CD4-positive, alpha-beta T cell (primary cell): Measurements from ENCODE around the gene CROCC2. TPM values are rescaled to one million over a fixed set of nuclear protein-coding genes. Genes with fewer than 3 reads are reported as not detected.

Source experiments
- ATAC-seq: fragments of 200-7000 bp; cut with Tn5 transposase; one replicate; pipeline ENCODE4 v1.10.0; 2022; ENCODE audit warnings: mild to moderate bottlenecking; ENCODE audit not compliant: poor library complexity
- CTCF ChIA-PET: fragments of 350-600 bp; sonication (Branson Sonifier 250); formaldehyde crosslinking; loops from one replicate; lab custom pipeline; 2021; ENCODE audit warnings: antibody characterized with exemption, inconsistent platforms; lab: Charles Lee
- POLR2A ChIA-PET: fragments of 350-600 bp; sonication (Branson Sonifier 250); formaldehyde crosslinking; loops from one replicate; lab custom pipeline; 2021; ENCODE audit warnings: antibody characterized with exemption, inconsistent platforms; lab: Charles Lee
- DNase-seq, 14 experiments: peaks; one replicate each; pipeline ENCODE4 v3.0.0-alpha.2; 2013 to 2020; ENCODE audit warnings: mixed read lengths in 2 of 14
- H3K27ac ChIP-seq, 2 donors: one replicate each; pipeline versions ENCODE4 v1.5.1 to v1.7.0; 2013; ENCODE audit warnings: low read length in 2 of 2, low read depth in 1 of 2, mild to moderate bottlenecking in 1 of 2
- H3K27me3 ChIP-seq, 2 experiments: 1 replicate in 1 of 2; 2 replicates in 1 of 2; pipeline versions ENCODE4 v1.6.1 to v1.7.0; 2013; ENCODE audit warnings: low read length in 2 of 2, control low read depth in 1 of 2, mild to moderate bottlenecking in 1 of 2, moderate library complexity in 1 of 2; ENCODE audit not compliant: insufficient read depth in 2 of 2, control insufficient read depth in 1 of 2
- H3K36me3 ChIP-seq: one replicate; pipeline ENCODE4 v1.6.1; 2013; ENCODE audit warnings: low read length, control low read depth; ENCODE audit not compliant: insufficient read depth
- H3K4me1 ChIP-seq: one replicate; pipeline ENCODE4 v1.6.1; 2013; ENCODE audit warnings: low read length, control low read depth; ENCODE audit not compliant: insufficient read depth
- H3K4me3 ChIP-seq: one replicate; pipeline ENCODE4 v1.5.1; 2013; ENCODE audit warnings: mild to moderate bottlenecking, low read length, moderate library complexity
- H3K9me3 ChIP-seq, 2 experiments: 1 replicate in 1 of 2; 2 replicates in 1 of 2; pipeline versions ENCODE4 v1.6.1 to v1.7.0; 2013; ENCODE audit warnings: low read length in 2 of 2, mild to moderate bottlenecking in 2 of 2, control low read depth in 1 of 2, moderate library complexity in 1 of 2; ENCODE audit not compliant: control insufficient read depth in 1 of 2, insufficient read depth in 1 of 2
- H3K27ac Mint-ChIP-seq: one replicate; pipeline ENCODE4 v1.8.0; 2020; ENCODE audit warnings: mixed read lengths
- H3K27me3 Mint-ChIP-seq: one replicate; pipeline ENCODE4 v1.8.0; 2021; ENCODE audit warnings: mixed read lengths
- H3K36me3 Mint-ChIP-seq: one replicate; pipeline ENCODE4 v1.8.0; 2021; ENCODE audit warnings: low read depth, mixed read lengths
- H3K4me1 Mint-ChIP-seq: one replicate; pipeline ENCODE4 v1.8.0; 2021; ENCODE audit warnings: low read depth, mixed read lengths
- H3K4me3 Mint-ChIP-seq: one replicate; pipeline ENCODE4 v1.8.0; 2020; ENCODE audit warnings: mild to moderate bottlenecking, mixed read lengths
- H3K9me3 Mint-ChIP-seq: one replicate; pipeline ENCODE4 v1.8.0; 2020; ENCODE audit warnings: mixed read lengths
- CTCF ChIP-seq: fragments of 200-600 bp; IDR thresholded peaks from one replicate; pipeline ENCODE4 v1.8.0; 2022; ENCODE audit warnings: antibody characterized with exemption, mild to moderate bottlenecking
- intact Hi-C, 2 experiments: fragments of 100-400 bp; cut with DNase I in 1 of 2; cut with micrococcal nuclease in 1 of 2; formaldehyde crosslinking; loops; one replicate each; pipeline versions ENCODE4 v1.15.1 to v1.9.0; 2023 to 2025; cut with DNase I, micrococcal nuclease
- total RNA-seq, 174 experiments: library from RNA in 2 of 174; stranded (reverse) in 2 of 174; gene quantifications; one replicate each; pipeline ENCODE4 v1.2.3 and lab custom pipeline; 2021 to 2026

CROCC2 gene
- total RNA-seq, 2 experiments from 2014 or later: not detected

GRCh38 chr2:240901986-240902614, 4.0 kb upstream of the CROCC2 start:
- no peak for ATAC-seq
- CTCF ChIA-PET: no interaction called here

GRCh38 chr2:240902615-240903041, 3.5 kb upstream of the CROCC2 start:
- intact Hi-C loops: no loop called here
- Mint-ChIP-seq H3K9me3 (no peaks in the 10 kb centered on the region), H3K36me3 (no peaks in the 10 kb centered on the region), H3K4me1 (no peaks in the 10 kb centered on the region), H3K27me3 (no peaks in the 10 kb centered on the region), H3K4me3 (no peak overlapping the region), H3K27ac (no peak overlapping the region)
- ChIA-PET CTCF (no interaction called here), POLR2A (no interaction called here)
- H3K27ac ChIP-seq: no peak overlapping the region
- ATAC-seq (no peak), DNase-seq (no peak)
- H3K9me3 ChIP-seq: peaks cover 0 to 5% of the 10 kb centered on the region in 2 experiments
- no peak overlapping the region for H3K4me3 ChIP-seq
- no peaks in the 10 kb centered on the region for H3K27me3 ChIP-seq
- no peak for TF ChIP-seq CTCF
- no peaks in the 10 kb centered on the region for H3K36me3 ChIP-seq
- no peaks in the 10 kb centered on the region for H3K4me1 ChIP-seq

More at GRCh38 chr2:240901986-240902614, 4.0 kb upstream of the CROCC2 start:
- TF ChIP-seq CTCF: no peak
- no peak overlapping the region for H3K27ac Mint-ChIP-seq
- no peak overlapping the region for H3K4me3 Mint-ChIP-seq
- peaks cover 0 to 5% of the 10 kb centered on the region in 2 experiments for H3K9me3 ChIP-seq
- no peaks in the 10 kb centered on the region for H3K27me3 ChIP-seq
- no peak overlapping the region for H3K27ac ChIP-seq
- no peaks in the 10 kb centered on the region for H3K36me3 Mint-ChIP-seq
- H3K4me3 ChIP-seq: no peak overlapping the region
- no peaks in the 10 kb centered on the region for H3K36me3 ChIP-seq
- POLR2A ChIA-PET: no interaction called here
- no peaks in the 10 kb centered on the region for H3K27me3 Mint-ChIP-seq
- no peaks in the 10 kb centered on the region for H3K9me3 Mint-ChIP-seq
- no peaks in the 10 kb centered on the region for H3K4me1 ChIP-seq
- DNase-seq: no peak
- no peaks in the 10 kb centered on the region for H3K4me1 Mint-ChIP-seq
- intact Hi-C loops: no loop called here

- DNase-seq: no peak
- no peak for ATAC-seq
- no peaks in the 10 kb centered on the region for H3K4me1 ChIP-seq
- POLR2A ChIA-PET: no interaction called here
- H3K9me3 Mint-ChIP-seq: no peaks in the 10 kb centered on the region
- TF ChIP-seq CTCF: no peak
- no peaks in the 10 kb centered on the region for H3K36me3 ChIP-seq
- no peaks in the 10 kb centered on the region for H3K27me3 ChIP-seq
- H3K36me3 Mint-ChIP-seq: no peaks in the 10 kb centered on the region
- H3K4me1 Mint-ChIP-seq: no peaks in the 10 kb centered on the region
- H3K27ac Mint-ChIP-seq: no peak overlapping the region
- H3K4me3 Mint-ChIP-seq: no peak overlapping the region
- CTCF ChIA-PET: no interaction called here
- intact Hi-C loops: no loop called here
- no peak overlapping the region for H3K27ac ChIP-seq
- no peaks in the 10 kb centered on the region for H3K27me3 Mint-ChIP-seq
- H3K9me3 ChIP-seq: peaks cover 0 to 5% of the 10 kb centered on the region in 2 experiments
- no peak overlapping the region for H3K4me3 ChIP-seq
Measured at GRCh38 chr2:240903191-240904060, 2.7 kb upstream of the CROCC2 start.
